Measurements from ENCODE around the gene SLC6A13. TPM values are rescaled to one million over a fixed set of nuclear protein-coding genes. Genes with fewer than 3 reads are reported as not detected.

SLC6A13 gene
- total and polyA plus RNA-seq, 10 of the 15 experiments (the other 5 are each of a cell fraction or from before 2014, with no cell fraction given): 0.18 to 1.2 (median 0.20) TPM; not detected in 3

GRCh38 chr12:196436-196835 lies 66.2 kb downstream of the SLC6A13 start:
- Histone ChIP-seq H3K4me2 (ENCODE audit: control insufficient read depth, insufficient read depth) (no peak overlapping the region), H3K9ac (ENCODE audit: control insufficient read depth, insufficient read depth, low read length) (no peak overlapping the region), H3K36me3 (ENCODE audit: control insufficient read depth in 2 of 2, insufficient read depth in 2 of 2, low read length in 1 of 2) (no peaks in the 10 kb centered on the region), H3K79me2 (ENCODE audit: control insufficient read depth, insufficient read depth, low read length) (no peaks in the 10 kb centered on the region), H4K20me1 (ENCODE audit: control insufficient read depth, insufficient read depth) (no peaks in the 10 kb centered on the region), H3K9me3 (replicated peaks; ENCODE audit: control insufficient read depth, insufficient read depth, low read length) (no peaks in the 10 kb centered on the region), H3K27ac (ENCODE audit: control insufficient read depth, insufficient read depth) (no peak overlapping the region), H3K27me3 (replicated peaks in 1 of 2; ENCODE audit: control insufficient read depth in 2 of 2, insufficient read depth in 2 of 2, low read length in 1 of 2) (peaks cover 0 to 2% of the 10 kb centered on the region in 2 experiments; a peak in 2 of 4 replicates), H3K4me3 (no peak overlapping the region), H3K4me1 (ENCODE audit: control insufficient read depth, insufficient read depth, low read length) (no peaks in the 10 kb centered on the region), H2AFZ (ENCODE audit: control insufficient read depth, low read depth, low read length) (no peak overlapping the region)
- RAD21 ChIA-PET (ENCODE audit: unreplicated experiment): no interaction called here
- FAIRE-seq: no peak
- POLR2A ChIA-PET: no interaction called here
- in situ Hi-C loops (cut with MboI): no loop called here
- no peak for ATAC-seq
- SMC1A ChIA-PET (ENCODE audit: uncharacterized antibody, unreplicated experiment): no interaction called here
- 22% methylated on average over 4 of the region's 4 CpGs for WGBS (ENCODE audit: insufficient coverage, insufficient replicate concordance, low lambda C conversion rate, missing lambda C conversion rate)
- intact Hi-C loops (cut with micrococcal nuclease; ENCODE audit: unreplicated experiment): no loop called here
- CTCF ChIA-PET: no interaction called here
- no TSS peak for BruUV-seq (replicated peaks)
- DNase-seq (ENCODE audit: low read depth, low spot score): no peak
- TF ChIP-seq RCOR1 (conservative IDR thresholded peaks at IDR 0.05; ENCODE audit: low read depth, low read length) (no peak), SIN3A (IDR thresholded peaks at IDR 0.05; ENCODE audit: low read depth, low read length) (no peak), CHD1 (IDR thresholded peaks at IDR 0.05; ENCODE audit: low read depth, low read length) (no peak), NR2C2 (IDR thresholded peaks at IDR 0.05; ENCODE audit: borderline replicate concordance, control insufficient read depth, insufficient read length, low read depth) (no peak), STAT1 (conservative IDR thresholded peaks at IDR 0.05) (no peak), RAD51 (IDR thresholded peaks at IDR 0.05) (no peak), NFXL1 (IDR thresholded peaks at IDR 0.05; ENCODE audit: borderline replicate concordance) (no peak), POLR2AphosphoS5 (IDR thresholded peaks at IDR 0.05; ENCODE audit: low read length) (no peak), SUZ12 (IDR thresholded peaks at IDR 0.05; ENCODE audit: unreplicated experiment) (no peak), ZNF687 (IDR thresholded peaks at IDR 0.05) (no peak), POLR2AphosphoS2 (IDR thresholded peaks at IDR 0.05; ENCODE audit: low read depth, low read length) (no peak), TAF1 (IDR thresholded peaks at IDR 0.05; ENCODE audit: borderline replicate concordance, low read depth, low read length) (no peak), RBBP5 (conservative IDR thresholded peaks at IDR 0.05) (no peak)
- TF ChIP-seq, protein P1, sequence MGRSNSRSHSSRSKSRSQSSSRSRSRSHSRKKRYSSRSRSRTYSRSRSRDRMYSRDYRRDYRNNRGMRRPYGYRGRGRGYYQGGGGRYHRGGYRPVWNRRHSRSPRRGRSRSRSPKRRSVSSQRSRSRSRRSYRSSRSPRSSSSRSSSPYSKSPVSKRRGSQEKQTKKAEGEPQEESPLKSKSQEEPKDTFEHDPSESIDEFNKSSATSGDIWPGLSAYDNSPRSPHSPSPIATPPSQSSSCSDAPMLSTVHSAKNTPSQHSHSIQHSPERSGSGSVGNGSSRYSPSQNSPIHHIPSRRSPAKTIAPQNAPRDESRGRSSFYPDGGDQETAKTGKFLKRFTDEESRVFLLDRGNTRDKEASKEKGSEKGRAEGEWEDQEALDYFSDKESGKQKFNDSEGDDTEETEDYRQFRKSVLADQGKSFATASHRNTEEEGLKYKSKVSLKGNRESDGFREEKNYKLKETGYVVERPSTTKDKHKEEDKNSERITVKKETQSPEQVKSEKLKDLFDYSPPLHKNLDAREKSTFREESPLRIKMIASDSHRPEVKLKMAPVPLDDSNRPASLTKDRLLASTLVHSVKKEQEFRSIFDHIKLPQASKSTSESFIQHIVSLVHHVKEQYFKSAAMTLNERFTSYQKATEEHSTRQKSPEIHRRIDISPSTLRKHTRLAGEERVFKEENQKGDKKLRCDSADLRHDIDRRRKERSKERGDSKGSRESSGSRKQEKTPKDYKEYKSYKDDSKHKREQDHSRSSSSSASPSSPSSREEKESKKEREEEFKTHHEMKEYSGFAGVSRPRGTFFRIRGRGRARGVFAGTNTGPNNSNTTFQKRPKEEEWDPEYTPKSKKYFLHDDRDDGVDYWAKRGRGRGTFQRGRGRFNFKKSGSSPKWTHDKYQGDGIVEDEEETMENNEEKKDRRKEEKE (IDR thresholded peaks at IDR 0.05): no peak
- TF ChIP-seq, protein P2, sequence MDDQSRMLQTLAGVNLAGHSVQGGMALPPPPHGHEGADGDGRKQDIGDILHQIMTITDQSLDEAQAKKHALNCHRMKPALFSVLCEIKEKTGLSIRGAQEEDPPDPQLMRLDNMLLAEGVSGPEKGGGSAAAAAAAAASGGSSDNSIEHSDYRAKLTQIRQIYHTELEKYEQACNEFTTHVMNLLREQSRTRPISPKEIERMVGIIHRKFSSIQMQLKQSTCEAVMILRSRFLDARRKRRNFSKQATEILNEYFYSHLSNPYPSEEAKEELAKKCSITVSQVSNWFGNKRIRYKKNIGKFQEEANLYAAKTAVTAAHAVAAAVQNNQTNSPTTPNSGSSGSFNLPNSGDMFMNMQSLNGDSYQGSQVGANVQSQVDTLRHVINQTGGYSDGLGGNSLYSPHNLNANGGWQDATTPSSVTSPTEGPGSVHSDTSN (IDR thresholded peaks at IDR 0.05; ENCODE audit: insufficient replicate concordance, low read depth, low read length): no peak
